ENCODE measurements around the gene CHAD.
"Not testable (repeated sequence)": the region's sequence is repeated elsewhere in the genome, so short reads cannot be mapped to it uniquely, and the experiment has no call there.

Gene CHAD

GRCh38 chr17:50437409-50437808 is 31.3 kb downstream of the CHAD start:
- Histone ChIP-seq H3K27ac (no peak overlapping the region), H3K27me3 (no peaks in the 10 kb centered on the region), H3K4me1 (peaks cover 0 to 11% (median 0%) of the 10 kb centered on the region in 4 donors), H3K9me3 (no peaks in the 10 kb centered on the region), H3K36me3 (no peaks in the 10 kb centered on the region), H3K4me3 (no peak overlapping the region)
- intact Hi-C loops (cut with DNase I; ENCODE audit: low total_unique reads), result no loop called here
- no peak for TF ChIP-seq CTCF (IDR thresholded peaks at IDR 0.05)
- DNase-seq, result no peak

DNA sequence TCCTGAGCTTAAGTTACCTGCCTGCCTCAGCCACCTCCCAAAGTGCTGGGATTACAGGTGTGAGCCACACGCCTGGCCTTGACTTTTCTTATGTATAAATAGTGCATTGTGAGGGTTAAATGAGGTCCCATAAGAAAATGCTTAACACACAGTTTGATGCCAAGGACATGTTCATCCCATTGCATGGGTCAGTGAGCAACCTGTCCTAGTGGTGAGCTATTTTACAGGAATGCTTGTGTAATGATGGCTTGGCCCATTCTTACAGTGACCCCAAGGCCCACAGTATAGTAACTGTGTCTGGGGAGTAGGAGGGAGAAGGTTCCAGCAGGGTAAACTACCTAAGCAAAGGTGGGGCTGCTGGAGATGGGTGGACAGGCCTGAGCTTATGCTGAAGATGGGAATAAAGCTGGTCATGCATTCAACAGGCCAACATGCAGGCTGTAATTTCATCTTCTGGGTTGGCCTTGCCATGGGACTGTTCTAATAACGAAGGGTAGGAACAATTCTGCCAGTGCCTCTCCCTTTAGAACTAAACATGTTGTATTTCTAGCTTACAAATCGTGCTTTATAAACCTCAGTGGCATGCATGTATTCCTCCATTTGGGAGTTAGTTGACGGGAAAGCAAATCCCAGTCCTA is 36.4 kb downstream of the CHAD start:
- no peak overlapping the region for H3K4me3 ChIP-seq
- intact Hi-C loops (cut with DNase I; ENCODE audit: low total_unique reads), result no loop called here
- H3K4me1 ChIP-seq, result peaks cover 0 to 10% (median 2%) of the 10 kb centered on the region in 4 donors
- no peaks in the 10 kb centered on the region for H3K27me3 ChIP-seq
- DNase-seq, result no peak
- TF ChIP-seq CTCF (IDR thresholded peaks at IDR 0.05), result no peak
- H3K27ac ChIP-seq, result no peak overlapping the region
- H3K36me3 ChIP-seq, result no peaks in the 10 kb centered on the region
- no peaks in the 10 kb centered on the region for H3K9me3 ChIP-seq

DNA sequence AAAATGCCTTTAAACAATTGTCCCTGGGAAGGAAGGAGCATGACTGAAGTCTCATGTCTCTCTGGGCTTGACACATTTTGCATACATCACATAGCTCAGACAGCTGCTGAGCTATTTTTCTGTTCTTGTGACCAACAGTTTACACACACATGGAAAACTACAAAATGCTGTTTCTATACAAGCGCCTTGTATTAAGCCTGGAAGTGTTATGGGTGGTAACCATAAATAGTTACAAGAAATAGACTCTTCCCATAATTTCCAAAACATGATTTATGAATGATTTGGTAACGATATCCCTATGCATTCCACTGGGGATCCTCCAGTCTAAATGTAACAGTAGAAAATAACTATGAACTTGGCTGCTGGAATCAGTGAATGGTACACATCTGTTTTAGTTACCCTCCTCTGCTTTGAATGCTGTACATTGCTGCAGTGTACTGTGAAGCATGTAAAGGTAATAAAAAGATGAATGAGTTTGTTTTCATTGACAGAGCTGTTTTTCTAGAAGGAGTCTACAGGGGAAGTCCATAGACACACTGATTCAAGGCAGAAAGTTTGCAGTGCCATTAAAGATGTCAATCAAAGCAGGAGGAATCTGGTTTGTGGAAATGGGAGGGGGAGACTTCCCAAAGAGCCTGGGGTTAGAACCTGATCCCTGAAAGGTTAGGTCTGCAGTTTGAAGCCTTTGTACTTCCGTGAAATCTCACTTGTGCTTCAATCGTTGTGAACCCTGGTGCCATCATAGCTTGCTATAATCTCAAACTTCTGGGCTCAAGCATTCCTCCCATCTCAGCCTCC is 37.7 kb downstream of the CHAD start:
- intact Hi-C loops (cut with DNase I; ENCODE audit: low total_unique reads), result no loop called here
- Histone ChIP-seq H3K27me3 (no peaks in the 10 kb centered on the region), H3K36me3 (no peaks in the 10 kb centered on the region), H3K4me3 (no peak overlapping the region), H3K4me1 (peaks cover 0 to 20% (median 11%) of the 10 kb centered on the region in 4 donors), H3K9me3 (no peaks in the 10 kb centered on the region), H3K27ac (no peak overlapping the region)
- TF ChIP-seq CTCF (IDR thresholded peaks at IDR 0.05), result no peak
- no peak for DNase-seq

GRCh38 chr17:50429793-50430192 is 38.9 kb downstream of the CHAD start:
- no peak overlapping the region for H3K27ac ChIP-seq
- H3K4me3 ChIP-seq, result no peak overlapping the region
- no peaks in the 10 kb centered on the region for H3K9me3 ChIP-seq
- no peaks in the 10 kb centered on the region for H3K27me3 ChIP-seq
- no peaks in the 10 kb centered on the region for H3K36me3 ChIP-seq
- DNase-seq, result no peak
- intact Hi-C loops (cut with DNase I; ENCODE audit: low total_unique reads), result no loop called here
- TF ChIP-seq CTCF (IDR thresholded peaks at IDR 0.05), result no peak
- peaks cover 0 to 30% (median 18%) of the 10 kb centered on the region in 4 donors for H3K4me1 ChIP-seq

DNA sequence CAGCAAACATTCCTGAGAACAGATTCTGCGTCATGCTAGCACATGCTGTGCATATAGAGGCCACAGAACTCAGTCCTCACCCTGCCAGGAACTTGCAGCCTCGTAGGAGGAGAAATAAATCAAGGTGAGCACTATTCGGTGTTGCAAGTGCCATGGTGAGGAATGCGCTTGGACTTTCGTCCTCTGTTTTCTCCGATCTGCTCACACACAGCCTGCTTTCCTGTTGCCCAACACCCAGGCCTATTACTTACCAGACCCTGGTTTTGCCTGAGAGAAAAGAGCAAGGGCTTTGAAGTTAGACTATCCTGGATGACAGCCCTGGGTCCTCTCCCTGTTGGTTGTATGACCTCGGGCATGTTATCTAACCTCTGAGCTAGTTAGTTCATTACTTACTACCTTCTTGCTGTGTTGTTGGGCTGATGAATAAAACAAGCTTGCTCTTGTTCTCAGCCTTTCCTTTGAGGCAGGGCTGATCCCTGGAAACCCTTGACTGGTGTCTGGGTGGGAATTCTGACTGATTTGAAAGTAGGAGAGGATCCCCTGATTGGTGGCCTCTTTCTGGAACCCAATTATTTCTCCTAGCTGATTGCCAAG is 39.8 kb downstream of the CHAD start:
- no peak overlapping the region for H3K4me3 ChIP-seq
- no peaks in the 10 kb centered on the region for H3K9me3 ChIP-seq
- no peaks in the 10 kb centered on the region for H3K36me3 ChIP-seq
- peaks cover 0 to 34% (median 20%) of the 10 kb centered on the region in 4 donors for H3K4me1 ChIP-seq
- no peaks in the 10 kb centered on the region for H3K27me3 ChIP-seq
- no peak for TF ChIP-seq CTCF (IDR thresholded peaks at IDR 0.05)
- DNase-seq, result no peak
- intact Hi-C loops (cut with DNase I; ENCODE audit: low total_unique reads), result no loop called here
- no peak overlapping the region for H3K27ac ChIP-seq

DNA sequence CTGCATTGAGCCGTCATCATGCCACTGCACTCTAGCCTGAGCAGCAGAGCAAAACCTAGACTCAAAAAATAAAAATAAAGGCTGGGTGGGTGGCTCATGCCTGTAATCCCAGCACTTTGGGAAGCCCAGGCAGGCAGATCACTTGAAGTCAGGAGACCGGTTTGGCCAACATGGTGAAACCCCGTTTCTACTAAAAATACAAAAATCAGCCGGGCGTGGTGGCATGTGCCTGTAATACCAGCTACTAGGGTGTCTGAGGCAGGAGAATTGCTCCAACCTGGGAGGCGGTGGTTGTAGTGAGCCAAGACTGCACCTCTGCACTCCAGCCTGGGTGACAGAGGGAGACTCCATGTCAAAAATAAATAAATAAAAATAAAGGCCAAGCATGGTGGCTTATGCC is 40.6 kb downstream of the CHAD start:
- DNase-seq; H3K27me3 ChIP-seq; H3K36me3 ChIP-seq; intact Hi-C loops (cut with DNase I; ENCODE audit: low total_unique reads); H3K27ac ChIP-seq; H3K4me3 ChIP-seq; H3K9me3 ChIP-seq: not testable (repeated sequence)
- H3K4me1 ChIP-seq, result peaks cover 0 to 38% (median 20%) of the 10 kb centered on the region in 4 donors

Measured in tibial artery (tissue), 4 donors.